ENCODE measurements around the gene B3GLCT.

DNA sequence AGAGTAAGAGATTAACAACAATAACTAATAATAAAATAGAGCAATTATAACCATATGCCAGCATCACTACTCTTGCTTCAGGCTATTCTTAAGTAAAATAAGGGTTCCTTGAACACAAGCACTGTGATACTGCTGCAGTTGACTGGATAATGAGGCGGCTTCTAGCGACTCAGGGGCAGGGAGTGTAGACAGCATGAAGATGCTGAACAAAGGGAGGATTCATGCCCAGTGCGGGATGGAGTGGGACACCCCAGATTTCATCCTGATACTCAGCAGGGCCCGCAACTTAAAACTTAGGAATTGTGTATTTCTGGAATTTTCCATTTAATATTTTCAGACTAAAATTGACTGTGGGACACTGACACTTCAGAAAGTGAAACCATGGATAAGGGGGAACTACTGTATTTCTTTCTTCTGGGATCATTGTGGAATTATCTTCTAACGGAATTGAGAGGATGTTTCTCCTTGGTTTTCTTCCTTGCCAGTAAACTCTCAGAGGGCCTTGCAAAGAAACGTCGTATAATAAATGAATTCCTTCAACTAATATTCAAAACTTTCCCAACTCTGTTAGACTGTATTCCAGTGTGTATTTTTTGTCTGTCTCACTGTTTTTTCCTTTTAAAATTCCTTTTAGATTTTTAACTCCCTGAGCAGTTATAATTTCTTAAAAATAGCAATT is 127.5 kb downstream of the B3GLCT start:
- TF ChIP-seq EZH2phosphoT487 (IDR thresholded peaks at IDR 0.05; ENCODE audit: insufficient read depth, low read depth), result no peak
- TF ChIP-seq EZH2 (IDR thresholded peaks at IDR 0.05; ENCODE audit: insufficient read depth, poor library complexity, severe bottlenecking), result no peak

All from GM23248 (cell line).